HCT116 (cell line): ENCODE results near the gene HBA1. TPM values are rescaled to one million over a fixed set of nuclear protein-coding genes. Genes with fewer than 3 reads are reported as not detected.

ENCODE experiments used
- ATAC-seq: fragments of 200-7000 bp; cut with Tn5 transposase; 2 replicates; pipeline ENCODE4 v1.9.1; 2020; ENCODE audit warnings: mild to moderate bottlenecking, moderate library complexity
- BruUV-seq: library from RNA; stranded (reverse); fragments of 400-500 nt; replicated peaks from 2 replicates; lab custom pipeline; 2021; lab: Mats Ljungman, UMichigan
- CTCF ChIA-PET: fragments of 300-600 bp; sonication (Branson Sonifier 250); formaldehyde crosslinking; loops from one replicate; lab custom pipeline; 2021; ENCODE audit warnings: antibody characterized with exemption; lab: Charles Lee
- POLR2A ChIA-PET: fragments of 300-600, 350-600 bp; sonication (Branson Sonifier 250); formaldehyde crosslinking; loops from one replicate; lab custom pipeline; 2021; ENCODE audit warnings: antibody characterized with exemption; lab: Charles Lee
- RAD21 ChIA-PET, 2 experiments: fragments of 300-600 bp; sonication (Branson Sonifier 250); formaldehyde crosslinking; loops; one replicate each; lab custom pipeline; 2023; ENCODE audit warnings: low total read pairs in 2 of 2; ENCODE audit not compliant: uncharacterized antibody in 2 of 2, unreplicated experiment in 2 of 2, low non-redundant PET in 1 of 2; lab: Charles Lee
- DNase-seq: peaks from one replicate; pipeline ENCODE4 v3.0.0-alpha.2; 2010; ENCODE audit warnings: low read depth, low spot score
- H2AFZ ChIP-seq: fragments of 200-600 bp; shearing (Covaris generic), sonication (generic); 2 replicates; pipeline ENCODE4 v1.6.1; 2017; ENCODE audit warnings: low read depth, mixed run types, mixed read lengths, antibody characterized with exemption, low read length; ENCODE audit not compliant: poor library complexity, severe bottlenecking
- H3K27ac ChIP-seq: 2 replicates; pipeline ENCODE4 v1.5.1; 2012; ENCODE audit warnings: low read depth, low read length
- H3K27me3 ChIP-seq: fragments of 200-600 bp; sonication (generic); 2 replicates; pipeline ENCODE4 v1.6.1; 2016; ENCODE audit warnings: mixed run types, low read length, mixed read lengths; ENCODE audit not compliant: insufficient read depth
- H3K36me3 ChIP-seq, 2 experiments: fragments of 200-500 bp in 1 of 2; fragments of 200-600 bp in 1 of 2; sonication (Bioruptor generic) in 1 of 2; sonication (generic) in 1 of 2; 2 replicates each; pipeline versions ENCODE4 v1.5.1 to v1.6.1; 2014 to 2016; ENCODE audit warnings: low read length in 2 of 2, inconsistent platforms in 1 of 2, mixed read lengths in 1 of 2, mixed run types in 1 of 2; ENCODE audit not compliant: insufficient read depth in 2 of 2, control insufficient read depth in 1 of 2
- H3K4me1 ChIP-seq, 2 experiments: fragments of 200-600 bp in 1 of 2; sonication (generic) in 1 of 2; 2 replicates each; pipeline versions ENCODE4 v1.5.1 to v1.6.1; 2012 to 2017; ENCODE audit warnings: low read length in 2 of 2, inconsistent platforms in 1 of 2, mild to moderate bottlenecking in 1 of 2, mixed read lengths in 1 of 2, mixed run types in 1 of 2, moderate library complexity in 1 of 2; ENCODE audit not compliant: insufficient read depth in 2 of 2, control insufficient read depth in 1 of 2
- H3K4me2 ChIP-seq: fragments of 200-600 bp; sonication (generic); 2 replicates; pipeline ENCODE4 v1.6.1; 2017; ENCODE audit warnings: mixed run types, low read length, mixed read lengths
- H3K4me3 ChIP-seq, 2 experiments: fragments of 200-600 bp in 1 of 2; sonication (generic) in 1 of 2; replicated peaks in 1 of 2; 2 replicates each; pipeline ENCODE4 v1.5.1; 2011 to 2016; ENCODE audit warnings: low read length in 2 of 2, control low read depth in 1 of 2, low read depth in 1 of 2, mild to moderate bottlenecking in 1 of 2, mixed read lengths in 1 of 2, mixed run types in 1 of 2
- H3K79me2 ChIP-seq: fragments of 200-600 bp; sonication (generic); 2 replicates; pipeline ENCODE4 v1.6.1; 2017; ENCODE audit warnings: mild to moderate bottlenecking, mixed run types, low read length, moderate library complexity, mixed read lengths; ENCODE audit not compliant: insufficient read depth
- H3K9ac ChIP-seq: fragments of 200-600 bp; sonication (generic); 2 replicates; pipeline ENCODE4 v1.6.1; 2016; ENCODE audit warnings: low read length, mixed read lengths
- H3K9me2 ChIP-seq: fragments of 200-600 bp; sonication (generic), shearing (Covaris generic); 2 replicates; pipeline ENCODE4 v1.6.1; 2017; ENCODE audit warnings: mixed run types, mild to moderate bottlenecking, moderate library complexity; ENCODE audit not compliant: insufficient read depth
- H3K9me3 ChIP-seq, 2 experiments: fragments of 200-500 bp in 1 of 2; fragments of 200-600 bp in 1 of 2; sonication (Bioruptor generic) in 1 of 2; sonication (generic) in 1 of 2; 2 replicates each; pipeline ENCODE4 v1.6.1; 2014 to 2017; ENCODE audit warnings: low read length in 2 of 2, mixed read lengths in 2 of 2, inconsistent platforms in 1 of 2, low read depth in 1 of 2, mild to moderate bottlenecking in 1 of 2, mixed run types in 1 of 2, moderate library complexity in 1 of 2; ENCODE audit not compliant: control insufficient read depth in 1 of 2, insufficient read depth in 1 of 2
- H4K20me1 ChIP-seq: fragments of 200-600 bp; sonication (generic), shearing (Covaris generic); 2 replicates; pipeline ENCODE4 v1.6.1; 2017; ENCODE audit warnings: mixed run types, mild to moderate bottlenecking, moderate library complexity; ENCODE audit not compliant: insufficient read depth
- CBX3 ChIP-seq: IDR thresholded peaks from 2 replicates; pipeline ENCODE4 v1.6.1; 2012; ENCODE audit warnings: low read depth
- EGR1 ChIP-seq: IDR thresholded peaks from 2 replicates; pipeline ENCODE4 v1.6.1; 2012; ENCODE audit warnings: low read depth
- ELF1 ChIP-seq: IDR thresholded peaks from 2 replicates; pipeline ENCODE4 v1.6.1; 2012; ENCODE audit warnings: low read depth, borderline replicate concordance
- POLR2AphosphoS5 ChIP-seq: IDR thresholded peaks from 2 replicates; pipeline ENCODE4 v1.6.1; 2011; ENCODE audit warnings: mild to moderate bottlenecking, low read depth, low read length, moderate library complexity
- SIN3A ChIP-seq: IDR thresholded peaks from 2 replicates; pipeline ENCODE4 v1.6.1; 2012; ENCODE audit warnings: low read depth
- SP1 ChIP-seq: IDR thresholded peaks from 2 replicates; pipeline ENCODE4 v1.6.1; 2012; ENCODE audit warnings: low read depth
- SRF ChIP-seq: IDR thresholded peaks from 2 replicates; pipeline ENCODE4 v1.6.1; 2012; ENCODE audit warnings: low read depth
- YY1 ChIP-seq: IDR thresholded peaks from 2 replicates; pipeline ENCODE4 v1.6.1; 2011; ENCODE audit warnings: low read length, low read depth, moderate library complexity, mild to moderate bottlenecking; ENCODE audit not compliant: insufficient replicate concordance; ENCODE audit errors: extremely low read depth
- ZFX ChIP-seq: fragments of 450-650 bp; IDR thresholded peaks from 2 replicates; pipeline ENCODE4 v1.6.1; 2017
- ZNF274 ChIP-seq: fragments of 200-500 bp; sonication (Bioruptor generic); IDR thresholded peaks from 2 replicates; pipeline ENCODE4 v1.6.1; 2014; ENCODE audit warnings: mild to moderate bottlenecking, low read depth, low read length, inconsistent platforms
- intact Hi-C: fragments of 100-400 bp; cut with micrococcal nuclease; formaldehyde crosslinking; loops from 2 replicates; pipeline ENCODE4 v1.10.0; 2022
- total RNA-seq: library from RNA; stranded (reverse); gene quantifications from one replicate; pipeline ENCODE4 v1.2.1, GENCODE V29; 2021; ENCODE audit not compliant: unreplicated experiment
- TF ChIP-seq, protein P1 (sequence below): IDR thresholded peaks from 2 replicates; pipeline ENCODE4 v1.6.1; 2011; ENCODE audit warnings: mild to moderate bottlenecking, low read length, moderate library complexity; ENCODE audit not compliant: insufficient replicate concordance; ENCODE audit errors: extremely low read depth

HBA1 gene
- total RNA-seq, 1 experiment from 2014 or later = 4.9 TPM

DNA sequence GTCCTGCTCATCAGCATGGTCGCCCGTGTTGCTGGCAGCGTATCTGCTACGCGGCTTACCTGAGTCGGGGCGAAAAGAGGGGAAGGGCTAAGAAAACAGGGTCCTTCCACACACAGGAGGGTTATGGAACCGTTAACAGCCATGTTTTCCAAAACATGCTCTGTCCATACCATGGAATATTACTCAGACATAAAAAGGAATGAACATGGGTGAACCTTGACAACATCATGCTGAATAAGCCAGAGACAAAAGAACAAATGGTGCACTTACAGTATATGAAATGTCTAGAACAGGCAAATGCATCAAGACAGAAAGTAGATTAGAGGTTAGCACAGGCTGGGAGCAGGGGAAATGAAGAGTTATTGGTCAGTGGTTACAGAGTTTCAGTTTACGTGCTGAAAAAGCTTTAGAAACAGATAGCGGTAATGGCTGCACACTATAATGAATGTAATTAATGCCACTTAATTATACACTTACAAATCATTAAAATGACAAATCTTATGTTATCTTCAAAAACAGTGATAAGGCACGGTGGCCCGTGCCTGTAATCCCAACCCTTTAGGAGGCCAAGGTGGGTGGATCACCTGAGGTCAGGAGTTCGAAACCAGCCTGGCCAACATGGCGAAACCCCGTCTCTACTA is 45.8 kb upstream of the HBA1 start:
- ATAC-seq = no peak
- Histone ChIP-seq H2AFZ (no peak overlapping the region), H3K9me3 (no peaks in the 10 kb centered on the region), H3K36me3 (no peaks in the 10 kb centered on the region), H3K4me1 (no peaks in the 10 kb centered on the region), H3K79me2 (peaks cover 52% of the 10 kb centered on the region), H3K9me2 (no peaks in the 10 kb centered on the region), H3K27me3 (no peaks in the 10 kb centered on the region), H3K27ac (no peak overlapping the region), H3K9ac (no peak overlapping the region), H3K4me3 (no peak overlapping the region), H3K4me2 (no peak overlapping the region), H4K20me1 (no peaks in the 10 kb centered on the region)
- intact Hi-C loops = no loop called here
- RAD21 ChIA-PET = no interaction called here
- DNase-seq = no peak
- POLR2A ChIA-PET = no interaction called here
- BruUV-seq = no TSS peak
- CTCF ChIA-PET = interaction anchor here (1.2 kb wide), 1 partner anchor 13 kb away, joined by 4 read pairs; no protein-coding TSS in a partner anchor
- TF ChIP-seq SP1 (no peak), ELF1 (no peak), ZFX (no peak), CBX3 (no peak), SIN3A (no peak), ZNF274 (no peak), YY1 (no peak), SRF (no peak), EGR1 (no peak), POLR2AphosphoS5 (no peak)
- TF ChIP-seq, protein P1, sequence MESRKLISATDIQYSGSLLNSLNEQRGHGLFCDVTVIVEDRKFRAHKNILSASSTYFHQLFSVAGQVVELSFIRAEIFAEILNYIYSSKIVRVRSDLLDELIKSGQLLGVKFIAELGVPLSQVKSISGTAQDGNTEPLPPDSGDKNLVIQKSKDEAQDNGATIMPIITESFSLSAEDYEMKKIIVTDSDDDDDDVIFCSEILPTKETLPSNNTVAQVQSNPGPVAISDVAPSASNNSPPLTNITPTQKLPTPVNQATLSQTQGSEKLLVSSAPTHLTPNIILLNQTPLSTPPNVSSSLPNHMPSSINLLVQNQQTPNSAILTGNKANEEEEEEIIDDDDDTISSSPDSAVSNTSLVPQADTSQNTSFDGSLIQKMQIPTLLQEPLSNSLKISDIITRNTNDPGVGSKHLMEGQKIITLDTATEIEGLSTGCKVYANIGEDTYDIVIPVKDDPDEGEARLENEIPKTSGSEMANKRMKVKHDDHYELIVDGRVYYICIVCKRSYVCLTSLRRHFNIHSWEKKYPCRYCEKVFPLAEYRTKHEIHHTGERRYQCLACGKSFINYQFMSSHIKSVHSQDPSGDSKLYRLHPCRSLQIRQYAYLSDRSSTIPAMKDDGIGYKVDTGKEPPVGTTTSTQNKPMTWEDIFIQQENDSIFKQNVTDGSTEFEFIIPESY = no peak
